Vagina (tissue), 2 donors: ENCODE data around the gene SRSF2.

Experiments used
- POLR2AphosphoS5 ChIP-seq, 2 donors: sonication (generic); formaldehyde crosslinking; IDR thresholded peaks; one replicate each; pipeline ENCODE4 v1.9.0; 2017; ENCODE audit warnings: antibody characterized with exemption in 2 of 2, mild to moderate bottlenecking in 2 of 2, low read depth in 1 of 2; ENCODE audit not compliant: insufficient read depth in 1 of 2
- TF ChIP-seq, protein P1 (sequence below), 3 experiments: fragments of 450-650 bp in 2 of 3; fragments of 200-600 bp in 1 of 3; sonication (generic) in 1 of 3; IDR thresholded peaks; one replicate each; pipeline ENCODE4 v1.5.1; 2017 to 2019; ENCODE audit warnings: antibody characterized with exemption in 3 of 3, mild to moderate bottlenecking in 2 of 3, moderate library complexity in 2 of 3

DNA sequence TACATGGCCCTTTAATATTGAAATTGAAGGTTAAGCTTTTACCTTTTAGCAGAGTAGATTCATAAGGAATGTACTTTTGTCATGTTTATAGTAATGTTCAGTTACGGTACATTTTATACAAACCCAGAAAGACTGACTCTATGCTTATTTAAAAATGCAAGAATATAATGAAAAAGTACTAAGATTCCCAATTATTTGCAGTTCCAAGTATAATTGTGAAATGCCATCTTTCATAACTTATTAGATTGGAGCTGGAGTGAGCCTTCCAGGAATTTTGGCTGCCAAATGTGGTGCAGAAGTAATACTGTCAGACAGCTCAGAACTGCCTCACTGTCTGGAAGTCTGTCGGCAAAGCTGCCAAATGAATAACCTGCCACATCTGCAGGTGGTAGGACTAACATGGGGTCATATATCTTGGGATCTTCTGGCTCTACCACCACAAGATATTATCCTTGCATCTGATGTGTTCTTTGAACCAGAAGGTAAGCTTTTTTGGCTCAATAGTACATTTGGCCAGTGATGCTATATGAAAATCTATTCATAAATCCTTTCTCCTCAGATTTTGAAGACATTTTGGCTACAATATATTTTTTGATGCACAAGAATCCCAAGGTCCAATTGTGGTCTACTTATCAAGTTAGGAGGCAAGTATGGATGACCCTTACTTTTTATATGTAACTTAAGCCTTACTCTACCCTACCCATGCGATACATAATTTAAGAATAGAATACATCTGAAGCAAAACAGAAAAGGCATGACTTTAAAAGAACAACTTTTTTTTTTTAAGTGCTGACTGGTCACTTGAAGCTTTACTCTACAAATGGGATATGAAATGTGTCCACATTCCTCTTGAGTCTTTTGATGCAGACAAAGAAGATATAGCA, 4.2 kb downstream of the SRSF2 start:
- TF ChIP-seq, protein P1, sequence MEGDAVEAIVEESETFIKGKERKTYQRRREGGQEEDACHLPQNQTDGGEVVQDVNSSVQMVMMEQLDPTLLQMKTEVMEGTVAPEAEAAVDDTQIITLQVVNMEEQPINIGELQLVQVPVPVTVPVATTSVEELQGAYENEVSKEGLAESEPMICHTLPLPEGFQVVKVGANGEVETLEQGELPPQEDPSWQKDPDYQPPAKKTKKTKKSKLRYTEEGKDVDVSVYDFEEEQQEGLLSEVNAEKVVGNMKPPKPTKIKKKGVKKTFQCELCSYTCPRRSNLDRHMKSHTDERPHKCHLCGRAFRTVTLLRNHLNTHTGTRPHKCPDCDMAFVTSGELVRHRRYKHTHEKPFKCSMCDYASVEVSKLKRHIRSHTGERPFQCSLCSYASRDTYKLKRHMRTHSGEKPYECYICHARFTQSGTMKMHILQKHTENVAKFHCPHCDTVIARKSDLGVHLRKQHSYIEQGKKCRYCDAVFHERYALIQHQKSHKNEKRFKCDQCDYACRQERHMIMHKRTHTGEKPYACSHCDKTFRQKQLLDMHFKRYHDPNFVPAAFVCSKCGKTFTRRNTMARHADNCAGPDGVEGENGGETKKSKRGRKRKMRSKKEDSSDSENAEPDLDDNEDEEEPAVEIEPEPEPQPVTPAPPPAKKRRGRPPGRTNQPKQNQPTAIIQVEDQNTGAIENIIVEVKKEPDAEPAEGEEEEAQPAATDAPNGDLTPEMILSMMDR (IDR thresholded peaks at IDR 0.05) = no peak
- TF ChIP-seq POLR2AphosphoS5 (IDR thresholded peaks at IDR 0.05; ENCODE audit: insufficient read depth in 1 of 2, low read depth in 1 of 2) = no peak
